Fibroblast of lung (primary cell): ENCODE measurements around the gene DIAPH3. TPM values are rescaled to one million over a fixed set of nuclear protein-coding genes. Genes with fewer than 3 reads are reported as not detected.
A peak's percentile ranks its signal among the peaks of the same experiment; 100 is the strongest.

ENCODE experiments used
- DNase-seq, 2 donors: peaks; one replicate each; pipeline versions ENCODE4 v3.0.0 to v3.0.0-alpha.2; 2010; ENCODE audit warnings: low read depth in 2 of 2
- H2AFZ ChIP-seq: 2 replicates; pipeline ENCODE4 v1.5.1; 2012; ENCODE audit warnings: low read length, control low read depth, inconsistent platforms
- H3K27ac ChIP-seq: 2 replicates; pipeline ENCODE4 v1.5.1; 2011; ENCODE audit warnings: low read length, control low read depth; ENCODE audit not compliant: insufficient read depth
- H3K27me3 ChIP-seq: 2 replicates; pipeline ENCODE4 v1.5.1; 2011; ENCODE audit warnings: mild to moderate bottlenecking, low read length; ENCODE audit not compliant: control insufficient read depth, insufficient read depth
- H3K36me3 ChIP-seq: 2 replicates; pipeline ENCODE4 v1.5.1; 2011; ENCODE audit warnings: low read length; ENCODE audit not compliant: control insufficient read depth, insufficient read depth
- H3K4me1 ChIP-seq: 2 replicates; pipeline ENCODE4 v1.5.1; 2011; ENCODE audit warnings: low read length; ENCODE audit not compliant: control insufficient read depth, insufficient read depth; ENCODE audit errors: extremely low read depth
- H3K4me2 ChIP-seq: 2 replicates; pipeline ENCODE4 v1.5.1; 2011; ENCODE audit warnings: low read length, control low read depth; ENCODE audit not compliant: insufficient read depth; ENCODE audit errors: extremely low read depth
- H3K4me3 ChIP-seq, 4 experiments: fragments of 200-600 bp in 1 of 4; sonication (generic) in 1 of 4; replicated peaks in 1 of 4; 2 replicates each; pipeline ENCODE4 v1.5.1; 2011 to 2016; ENCODE audit warnings: low read length in 4 of 4, low read depth in 3 of 4, mild to moderate bottlenecking in 3 of 4, control low read depth in 2 of 4, inconsistent platforms in 1 of 4, mixed read lengths in 1 of 4; ENCODE audit not compliant: insufficient read depth in 1 of 4; ENCODE audit errors: control extremely low read depth in 1 of 4
- H3K79me2 ChIP-seq: 2 replicates; pipeline ENCODE4 v1.5.1; 2012; ENCODE audit warnings: mild to moderate bottlenecking, low read length, inconsistent platforms; ENCODE audit not compliant: control insufficient read depth, insufficient read depth
- H3K9ac ChIP-seq: 2 replicates; pipeline ENCODE4 v1.5.1; 2011; ENCODE audit warnings: mild to moderate bottlenecking, low read length, control low read depth; ENCODE audit not compliant: insufficient read depth
- H3K9me3 ChIP-seq: 2 replicates; pipeline ENCODE4 v1.5.1; 2012; ENCODE audit warnings: low read depth, low read length; ENCODE audit not compliant: control insufficient read depth, insufficient read depth
- H4K20me1 ChIP-seq: 2 replicates; pipeline ENCODE4 v1.5.1; 2011; ENCODE audit warnings: low read length; ENCODE audit not compliant: control insufficient read depth, insufficient read depth; ENCODE audit errors: extremely low read depth
- CTCF ChIP-seq, 2 donors: IDR thresholded peaks in 1 of 2; conservative IDR thresholded peaks in 1 of 2; 1 replicate in 1 of 2; 2 replicates in 1 of 2; pipeline ENCODE4 v1.5.1; 2011 to 2012; ENCODE audit warnings: low read length in 2 of 2, control low read depth in 1 of 2, inconsistent platforms in 1 of 2, low read depth in 1 of 2, mild to moderate bottlenecking in 1 of 2
- EZH2 ChIP-seq: IDR thresholded peaks from 2 replicates; pipeline ENCODE4 v1.5.1; 2012; ENCODE audit warnings: low read length, control low read depth, mild to moderate bottlenecking; ENCODE audit errors: missing control alignments
- polyA plus RNA-seq, 2 donors: library from polyadenylated mRNA; depleted of rRNA in 1 of 2; stranded (reverse) in 1 of 2; unstranded in 1 of 2; fragments of >200 nt; gene quantifications; 2 replicates each; pipeline ENCODE4 v1.2.1, GENCODE V29; 2011 to 2012; ENCODE audit warnings: missing spikeins in 1 of 2
- total RNA-seq: library from RNA; depleted of rRNA; stranded (reverse); fragments of >200 nt; gene quantifications from 2 replicates; pipeline ENCODE4 v1.2.1, GENCODE V29; 2014

The DIAPH3 gene
- total and polyA plus RNA-seq, 2 donors (not counting 1 experiment from before 2014, with no cell fraction given): 5.9 to 10.9 TPM

- Histone ChIP-seq H3K27ac (no peak overlapping the region), H3K4me2 (no peak overlapping the region)
- TF ChIP-seq EZH2 (no peak), CTCF (conservative IDR thresholded peaks at IDR 0.05 in 1 of 2, IDR thresholded peaks at IDR 0.05 in 1 of 2; ENCODE audit: low read depth in 1 of 2, low read length in 2 of 2) (no peak)
Measured at GRCh38 chr13:60074397-60074796, 89.3 kb downstream of the DIAPH3 start.

GRCh38 chr13:60066226-60066625 lies 97.5 kb downstream of the DIAPH3 start:
- Histone ChIP-seq H3K27ac (no peak overlapping the region), H3K27me3 (no peaks in the 10 kb centered on the region), H3K9ac (no peak overlapping the region), H3K79me2 (no peaks in the 10 kb centered on the region), H3K36me3 (no peaks in the 10 kb centered on the region), H4K20me1 (no peaks in the 10 kb centered on the region), H3K4me3 (no peak overlapping the region), H3K4me2 (no peak overlapping the region), H3K9me3 (no peaks in the 10 kb centered on the region), H2AFZ (no peak overlapping the region), H3K4me1 (no peaks in the 10 kb centered on the region)
- TF ChIP-seq EZH2 (no peak), CTCF (conservative IDR thresholded peaks at IDR 0.05 in 1 of 2, IDR thresholded peaks at IDR 0.05 in 1 of 2; ENCODE audit: low read depth in 1 of 2, low read length in 2 of 2) (no peak)
- no peak for DNase-seq

More at GRCh38 chr13:60074397-60074796, 89.3 kb downstream of the DIAPH3 start:
- Histone ChIP-seq H3K79me2 (peaks cover 2% of the 10 kb centered on the region), H2AFZ (no peak overlapping the region), H3K4me1 (no peaks in the 10 kb centered on the region), H3K27me3 (no peaks in the 10 kb centered on the region), H3K36me3 (no peaks in the 10 kb centered on the region), H3K9ac (no peak overlapping the region), H4K20me1 (no peaks in the 10 kb centered on the region), H3K4me3 (no peak overlapping the region), H3K9me3 (no peaks in the 10 kb centered on the region)
- peak in 1 of 2 donors; percentile 66 for DNase-seq

GRCh38 chr13:60062502-60062901 lies 101.2 kb downstream of the DIAPH3 start:
- Histone ChIP-seq H3K27me3 (no peaks in the 10 kb centered on the region), H3K4me3 (no peak overlapping the region), H4K20me1 (no peaks in the 10 kb centered on the region), H3K27ac (no peak overlapping the region), H3K36me3 (no peaks in the 10 kb centered on the region), H3K9me3 (no peaks in the 10 kb centered on the region), H2AFZ (no peak overlapping the region), H3K4me2 (no peak overlapping the region), H3K4me1 (no peaks in the 10 kb centered on the region), H3K9ac (no peak overlapping the region), H3K79me2 (no peaks in the 10 kb centered on the region)
- TF ChIP-seq EZH2 (no peak), CTCF (conservative IDR thresholded peaks at IDR 0.05 in 1 of 2, IDR thresholded peaks at IDR 0.05 in 1 of 2; ENCODE audit: low read depth in 1 of 2, low read length in 2 of 2) (no peak)
- no peak for DNase-seq
